Endothelial cell of umbilical vein (primary cell): ENCODE measurements around the gene SLCO3A1. TPM values are rescaled to one million over a fixed set of nuclear protein-coding genes. Genes with fewer than 3 reads are reported as not detected.
A peak's percentile ranks its signal among the peaks of the same experiment; 100 is the strongest.

Experiments used
- BruUV-seq: library from RNA; stranded (reverse); fragments of 400-500 nt; replicated peaks from 2 replicates; lab custom pipeline; 2021; lab: Mats Ljungman, UMichigan
- CTCF ChIA-PET: fragments of 300-600, 350-600 bp; sonication (Branson Sonifier 250); formaldehyde crosslinking; loops from one replicate; lab custom pipeline; 2021; ENCODE audit warnings: antibody characterized with exemption, inconsistent platforms; lab: Charles Lee
- POLR2A ChIA-PET: fragments of 300-600, 350-600 bp; sonication (Branson Sonifier 250); formaldehyde crosslinking; loops from one replicate; lab custom pipeline; 2021; ENCODE audit warnings: antibody characterized with exemption, inconsistent platforms; lab: Charles Lee
- DNase-seq: peaks from one replicate; pipeline ENCODE4 v3.0.0-alpha.2; 2011; ENCODE audit warnings: low read depth, low spot score
- FAIRE-seq: peaks from 2 replicates; lab custom pipeline; 2011; peaks lifted over from hg19 to GRCh38; lab: Jason Lieb, UNC
- H2AFZ ChIP-seq: 2 replicates; pipeline ENCODE4 v1.6.0; 2012; ENCODE audit warnings: low read depth, low read length, control low read depth, inconsistent platforms
- H3K27ac ChIP-seq: 2 replicates; pipeline ENCODE4 v1.5.1; 2011; ENCODE audit warnings: low read depth, mild to moderate bottlenecking, control low read depth, low read length, moderate library complexity; ENCODE audit not compliant: insufficient read depth
- H3K27me3 ChIP-seq, 2 experiments: 2 replicates each; pipeline versions ENCODE4 v1.6.0 to v1.6.1; 2011; ENCODE audit warnings: low read length in 2 of 2, mixed read lengths in 1 of 2; ENCODE audit not compliant: control insufficient read depth in 2 of 2, insufficient read depth in 2 of 2
- H3K36me3 ChIP-seq, 2 experiments: 2 replicates in 1 of 2; 3 replicates in 1 of 2; pipeline ENCODE4 v1.5.1; 2011; ENCODE audit warnings: low read length in 2 of 2, mild to moderate bottlenecking in 1 of 2, moderate library complexity in 1 of 2; ENCODE audit not compliant: control insufficient read depth in 2 of 2, insufficient read depth in 2 of 2; ENCODE audit errors: extremely low read depth in 1 of 2
- H3K4me1 ChIP-seq: 3 replicates; pipeline ENCODE4 v1.5.1; 2011; ENCODE audit warnings: mild to moderate bottlenecking, low read length; ENCODE audit not compliant: control insufficient read depth, insufficient read depth; ENCODE audit errors: extremely low read depth
- H3K4me2 ChIP-seq: 2 replicates; pipeline ENCODE4 v1.6.1; 2011; ENCODE audit warnings: low read length, control low read depth, mixed read lengths; ENCODE audit not compliant: insufficient read depth
- H3K4me3 ChIP-seq, 3 experiments: fragments of 200-600 bp in 1 of 3; sonication (generic), shearing (Covaris generic) in 1 of 3; replicated peaks in 1 of 3; 2 replicates each; pipeline ENCODE4 v1.5.1; 2011 to 2016; ENCODE audit warnings: control low read depth in 3 of 3, low read length in 3 of 3, mild to moderate bottlenecking in 2 of 3, inconsistent platforms in 1 of 3, low read depth in 1 of 3, moderate library complexity in 1 of 3; ENCODE audit not compliant: insufficient read depth in 1 of 3
- H3K79me2 ChIP-seq: 2 replicates; pipeline ENCODE4 v1.6.0; 2012; ENCODE audit warnings: low read length, inconsistent platforms; ENCODE audit not compliant: control insufficient read depth, insufficient read depth
- H3K9ac ChIP-seq: replicated peaks from 2 replicates; pipeline ENCODE3; 2011; ENCODE audit warnings: low read length, control low read depth; ENCODE audit not compliant: insufficient read depth; ENCODE audit errors: extremely low read depth
- H3K9me1 ChIP-seq: replicated peaks from 3 replicates; pipeline ENCODE4 v1.6.0; 2011; ENCODE audit warnings: mild to moderate bottlenecking, low read length; ENCODE audit not compliant: control insufficient read depth, insufficient read depth; ENCODE audit errors: extremely low read depth
- H3K9me3 ChIP-seq: replicated peaks from 2 replicates; pipeline ENCODE4 v1.5.1; 2012; ENCODE audit warnings: low read length, inconsistent platforms; ENCODE audit not compliant: control insufficient read depth, insufficient read depth
- H4K20me1 ChIP-seq: replicated peaks from 2 replicates; pipeline ENCODE3; 2011; ENCODE audit warnings: mild to moderate bottlenecking, low read length; ENCODE audit not compliant: control insufficient read depth, insufficient read depth; ENCODE audit errors: extremely low read depth
- CTCF ChIP-seq, 2 donors: IDR thresholded peaks; 1 replicate in 1 of 2; 2 replicates in 1 of 2; pipeline ENCODE4 v1.5.1; 2011; ENCODE audit warnings: low read length in 2 of 2, mild to moderate bottlenecking in 2 of 2, moderate library complexity in 2 of 2, control low read depth in 1 of 2, inconsistent platforms in 1 of 2, low read depth in 1 of 2; ENCODE audit not compliant: insufficient read depth in 1 of 2; ENCODE audit errors: extremely low read depth in 1 of 2
- EZH2 ChIP-seq: IDR thresholded peaks from 2 replicates; pipeline ENCODE4 v1.6.1; 2012; ENCODE audit warnings: borderline replicate concordance, low read depth, mild to moderate bottlenecking, moderate library complexity, low read length, inconsistent platforms; ENCODE audit not compliant: severe bottlenecking
- FOS ChIP-seq: IDR thresholded peaks from 2 replicates; pipeline ENCODE4 v1.6.1; 2011; ENCODE audit warnings: mild to moderate bottlenecking, low read length, moderate library complexity, borderline replicate concordance; ENCODE audit not compliant: insufficient read depth
- GATA2 ChIP-seq: IDR thresholded peaks from 2 replicates; pipeline ENCODE4 v1.7.0; 2011; ENCODE audit warnings: low read depth, mild to moderate bottlenecking, moderate library complexity, mixed read lengths, low read length; ENCODE audit not compliant: insufficient read length, insufficient read depth
- JUN ChIP-seq: IDR thresholded peaks from 2 replicates; pipeline ENCODE4 v1.6.1; 2011; ENCODE audit warnings: borderline replicate concordance, low read depth; ENCODE audit not compliant: insufficient read length, insufficient read depth
- MYC ChIP-seq: IDR thresholded peaks from one replicate; pipeline ENCODE4 v1.6.1; 2011; ENCODE audit warnings: mild to moderate bottlenecking, low read depth, low read length
- POLR2A ChIP-seq: IDR thresholded peaks from 2 replicates; pipeline ENCODE4 v1.6.1; 2012; ENCODE audit warnings: low read depth, mild to moderate bottlenecking, control low read depth, low read length
- POLR2AphosphoS5 ChIP-seq: IDR thresholded peaks from 2 replicates; pipeline ENCODE4 v1.6.1; 2012; ENCODE audit warnings: low read depth, mild to moderate bottlenecking, control low read depth, low read length, moderate library complexity; ENCODE audit not compliant: insufficient read depth
- dilution Hi-C: fragments of 300-500 bp; cut with MboI; formaldehyde crosslinking; loops from one replicate; pipeline ENCODE4 v1.15.0; 2019; ENCODE audit warnings: low sequenced_read_pairs; ENCODE audit not compliant: extremely low pct_ligation_motif_present
- intact Hi-C: fragments of 100-400 bp; cut with micrococcal nuclease; formaldehyde crosslinking; loops from one replicate; pipeline ENCODE4 v1.10.0; 2022
- polyA plus RNA-seq, 4 experiments: library from polyadenylated mRNA; depleted of rRNA in 3 of 4; stranded (reverse) in 3 of 4; unstranded in 1 of 4; fragments of >200 nt; gene quantifications; 2 replicates each; pipeline versions ENCODE4 v1.2.1 to v1.2.3, GENCODE V29; 2011 to 2012; ENCODE audit warnings: missing spikeins in 1 of 4
- total RNA-seq: library from RNA; stranded (reverse); gene quantifications from 2 replicates; pipeline ENCODE4 v1.2.3, GENCODE V29; 2021
- TF ChIP-seq, protein P1 (sequence below): IDR thresholded peaks from 2 replicates; pipeline ENCODE4 v1.6.1; 2011; ENCODE audit not compliant: insufficient read depth, insufficient read length

The SLCO3A1 gene
- total and polyA plus RNA-seq, 2 donors (not counting 3 experiments of a cell fraction or from before 2014, with no cell fraction given), result 0.88 to 0.92 TPM

DNA sequence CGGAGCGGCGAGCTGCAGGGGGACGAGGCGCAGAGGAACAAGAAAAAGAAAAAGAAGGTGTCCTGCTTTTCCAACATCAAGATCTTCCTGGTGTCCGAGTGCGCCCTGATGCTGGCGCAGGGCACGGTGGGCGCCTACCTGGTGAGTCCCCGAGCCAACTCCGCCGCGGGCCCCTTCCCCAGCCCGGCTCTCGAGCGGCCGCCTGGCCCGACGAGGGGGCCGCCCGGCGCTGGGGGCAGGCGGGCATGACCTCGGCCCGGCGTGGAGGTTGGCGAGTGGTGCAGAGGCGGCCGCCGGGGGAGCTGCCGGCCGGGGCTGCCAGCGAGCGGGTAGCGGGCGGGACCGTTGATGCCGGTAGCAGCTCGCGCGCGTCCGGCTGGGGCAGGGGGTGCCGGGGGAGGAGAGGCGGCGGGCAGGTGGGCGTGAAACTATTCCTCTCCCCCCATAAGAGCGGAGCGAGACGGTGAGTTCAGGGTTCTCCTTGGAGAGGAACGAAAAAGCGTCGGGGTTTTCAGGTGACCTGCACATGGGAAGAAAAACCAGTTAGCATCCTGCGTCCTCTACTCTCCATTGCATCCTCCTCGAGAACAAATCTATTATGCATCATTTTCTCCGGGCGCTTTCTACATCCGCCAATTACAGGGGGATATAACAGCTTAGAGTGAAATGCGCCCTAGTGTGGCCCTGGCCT is 585 bp downstream of the SLCO3A1 start:
- intact Hi-C loops, result loop anchor here (1.0 kb wide), 1 partner anchor 551 kb away; no protein-coding TSS in a partner anchor
- dilution Hi-C loops, result no loop called here
- no peak overlapping the region for H3K4me3 ChIP-seq
- peaks cover 9 to 10% of the 10 kb centered on the region in 2 experiments for H3K27me3 ChIP-seq
- DNase-seq, result no peak
- peak overlapping the region; percentile 8 for H3K4me2 ChIP-seq
- H3K27ac ChIP-seq, result no peak overlapping the region
- H2AFZ ChIP-seq, result peak overlapping the region; percentile 39
- BruUV-seq, result no TSS peak
- POLR2A ChIA-PET, result no interaction called here
- no peaks in the 10 kb centered on the region for H3K36me3 ChIP-seq
- H3K79me2 ChIP-seq, result no peaks in the 10 kb centered on the region
- H4K20me1 ChIP-seq, result no peaks in the 10 kb centered on the region
- no peak for TF ChIP-seq POLR2AphosphoS5
- TF ChIP-seq FOS, result no peak
- TF ChIP-seq POLR2A, result no peak
- TF ChIP-seq JUN, result no peak
- no peak for TF ChIP-seq CTCF (IDR thresholded peaks at IDR 0.05; ENCODE audit: extremely low read depth in 1 of 2, insufficient read depth in 1 of 2, low read depth in 1 of 2, low read length in 2 of 2)
- TF ChIP-seq, protein P1, sequence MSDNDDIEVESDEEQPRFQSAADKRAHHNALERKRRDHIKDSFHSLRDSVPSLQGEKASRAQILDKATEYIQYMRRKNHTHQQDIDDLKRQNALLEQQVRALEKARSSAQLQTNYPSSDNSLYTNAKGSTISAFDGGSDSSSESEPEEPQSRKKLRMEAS, result no peak
- no peak for TF ChIP-seq EZH2
- TF ChIP-seq MYC, result no peak
- no peak for TF ChIP-seq GATA2
- FAIRE-seq, result no peak
- no peaks in the 10 kb centered on the region for H3K9me1 ChIP-seq
- H3K9ac ChIP-seq, result no peak overlapping the region
- H3K4me1 ChIP-seq, result peaks cover 3% of the 10 kb centered on the region
- H3K9me3 ChIP-seq, result no peaks in the 10 kb centered on the region
- CTCF ChIA-PET, result no interaction called here
